DMS153 treated with DMSO at 0.1 percent for 48 hours (cell line): Measurements from ENCODE around the gene PKD2L2.
"Not testable (repeated sequence)": the region's sequence is repeated elsewhere in the genome, so short reads cannot be mapped to it uniquely, and the experiment has no call there.

ENCODE experiments used
- DNase-seq: peaks from one replicate; lab custom pipeline; 2025; ENCODE audit not compliant: unreplicated experiment; lab: John Stamatoyannopoulos, UW

PKD2L2 gene

GRCh38 chr5:137954131-137954879 is 65.0 kb downstream of the PKD2L2 start:
- no peak for DNase-seq

DNA sequence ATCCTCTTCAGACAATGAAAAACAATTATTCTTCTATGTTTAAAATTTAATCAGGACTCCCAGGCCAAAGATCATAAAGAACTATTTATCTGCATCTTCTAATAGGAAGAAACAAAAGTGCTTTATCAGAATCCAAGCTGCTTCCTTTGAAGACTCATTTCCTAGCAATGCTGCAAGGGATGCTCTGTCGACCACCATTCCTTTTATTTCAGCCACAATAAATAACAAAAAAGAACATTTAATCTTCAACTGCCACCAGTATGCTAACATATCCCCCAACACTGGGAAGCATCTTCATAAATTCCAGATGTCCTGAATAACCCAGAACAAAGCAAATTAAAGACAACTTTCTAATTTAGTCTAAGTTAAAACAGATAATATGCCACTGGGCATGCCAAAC is 68.7 kb downstream of the PKD2L2 start:
- DNase-seq: no peak

- DNase-seq: no peak
These were observed 70.2 kb downstream of the PKD2L2 start for GRCh38 chr5:137959488-137959887.

- no peak for DNase-seq
These were observed 70.9 kb downstream of the PKD2L2 start for GRCh38 chr5:137960141-137960540.

DNA sequence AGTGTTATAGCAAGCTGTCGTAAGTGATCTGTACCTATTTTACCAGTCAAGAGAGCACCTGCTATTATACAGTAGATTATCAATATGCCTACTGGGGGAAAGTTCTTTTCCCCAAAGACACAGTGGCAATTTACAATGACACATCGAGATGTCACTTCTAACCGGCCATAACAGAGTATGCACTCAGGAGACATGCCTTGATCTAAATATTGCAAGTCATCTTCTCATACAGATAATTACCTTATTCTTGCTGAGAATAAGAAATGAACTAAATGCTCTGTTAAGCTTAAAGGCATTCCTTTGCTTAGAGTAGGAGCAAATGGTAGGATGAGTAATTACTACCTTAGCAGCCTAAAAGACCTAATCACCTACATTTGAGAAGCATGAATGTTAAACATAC is 71.6 kb downstream of the PKD2L2 start:
- DNase-seq: no peak

- DNase-seq: not testable (repeated sequence)
These were observed 81.1 kb downstream of the PKD2L2 start for GRCh38 chr5:137970384-137970783.

DNA sequence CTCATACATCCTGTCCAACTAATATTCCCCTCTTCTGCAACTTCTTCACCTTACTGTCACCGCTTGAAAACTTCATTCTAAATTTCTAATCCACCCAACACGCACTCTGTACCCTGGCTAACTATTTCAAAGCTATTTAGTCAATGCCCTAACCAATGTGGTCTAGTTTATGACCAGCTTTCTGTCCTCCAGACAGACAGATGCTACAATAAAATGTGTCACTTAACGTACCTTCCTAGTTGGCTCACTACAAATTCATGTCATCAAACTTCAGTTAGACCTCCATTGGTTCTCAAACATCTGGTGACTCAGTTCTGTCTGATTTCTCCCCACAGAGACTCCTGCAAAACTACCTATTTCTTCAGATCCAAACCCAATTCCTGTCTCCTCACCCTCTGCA is 86.0 kb downstream of the PKD2L2 start:
- no peak for DNase-seq

GRCh38 chr5:137989419-137989818 is 100.2 kb downstream of the PKD2L2 start:
- DNase-seq: no peak
